NCI-H460 (cell line): ENCODE results near the gene FEV. TPM values are rescaled to one million over a fixed set of nuclear protein-coding genes. Genes with fewer than 3 reads are reported as not detected.
"Not testable (repeated sequence)": the region's sequence is repeated elsewhere in the genome, so short reads cannot be mapped to it uniquely, and the experiment has no call there.

ENCODE experiments used
- DNase-seq: peaks from one replicate; pipeline ENCODE4 v3.0.0-alpha.2; 2016; ENCODE audit warnings: low read depth; ENCODE audit errors: extremely low read depth
- small RNA-seq, 2 experiments: library from RNA; depleted of rRNA; stranded (forward); fragments of <200 nt; gene quantifications; one replicate each; pipeline ENCODE3, GENCODE V24; 2014
- total RNA-seq: library from RNA; depleted of rRNA; stranded (reverse); fragments of >200 nt; shearing (Covaris generic); gene quantifications from 2 replicates; pipeline ENCODE4 v1.2.3, GENCODE V29; 2014; rRNA removed

FEV gene
- total RNA-seq, 1 experiment from 2014 or later = not detected

DNA sequence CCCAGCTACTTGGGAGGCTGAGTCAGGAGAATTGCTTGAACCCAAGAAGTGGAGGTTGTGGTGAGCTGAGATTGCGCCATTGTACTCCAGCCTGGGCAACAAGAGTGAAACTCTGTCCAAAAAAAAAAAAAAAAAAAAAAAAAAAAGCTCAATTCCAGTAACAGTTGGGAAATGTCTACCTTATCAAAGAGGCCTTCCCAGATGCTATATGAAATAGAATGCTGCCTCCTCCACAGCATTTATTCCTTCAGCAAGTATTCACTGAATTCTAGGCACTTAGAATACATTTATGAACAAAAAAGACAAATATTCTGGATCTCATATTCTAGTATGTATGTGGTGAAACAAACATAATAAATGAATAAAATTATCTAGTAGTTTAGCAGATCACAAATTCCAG is 38.4 kb downstream of the FEV start:
- DNase-seq = no peak

DNA sequence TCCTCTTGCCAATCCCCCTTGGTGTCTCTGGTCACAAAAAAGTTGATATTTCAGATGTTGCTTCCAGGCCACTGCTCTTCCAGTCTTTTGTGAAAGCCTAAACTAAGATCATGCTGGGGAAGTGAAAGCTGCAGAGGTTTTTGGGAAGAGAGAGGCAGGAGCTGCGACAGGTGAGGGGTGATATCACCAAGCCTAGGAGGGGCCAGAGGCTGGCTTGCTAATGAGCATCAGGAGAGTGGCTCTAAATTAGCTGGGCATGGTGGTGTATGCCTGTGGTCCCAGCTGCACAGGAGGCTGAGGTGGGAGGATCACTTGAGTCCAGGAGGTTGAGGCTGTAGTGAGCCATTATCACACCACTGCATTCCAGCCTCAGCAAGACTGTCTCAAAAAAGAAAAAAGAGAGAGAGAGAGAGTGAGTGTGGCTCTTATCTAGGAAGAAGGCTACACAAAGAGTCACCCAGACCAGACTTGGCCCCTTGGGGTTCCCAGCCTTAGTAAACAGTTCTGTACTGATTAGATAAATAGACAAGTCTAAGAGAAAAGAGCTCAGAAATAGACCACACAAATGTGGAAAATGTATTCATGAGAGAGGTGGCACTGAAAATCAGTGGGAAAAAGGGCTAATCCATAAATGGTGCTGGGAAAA is 40.1 kb downstream of the FEV start:
- no peak for DNase-seq

GRCh38 chr2:218931751-218932150 is 53.2 kb downstream of the FEV start:
- DNase-seq = not testable (repeated sequence)

Small RNA genes lying within 50 kb of the gene (small RNA-seq; reads per million reads assigned to genes)
- 106 to 3,040 reads per million in 2 experiments for gene MIR375

Other genes with a start within 250 kb of the FEV start
- 0.40 TPM in 1 of 2 replicates, not detected in the other for gene CYP27A1, start 203.0 kb downstream of the FEV start, total RNA-seq
- not detected in 2 replicates for gene PRKAG3, start 153.4 kb downstream of the FEV start, total RNA-seq
- gene WNT6, start 125.4 kb downstream of the FEV start, total RNA-seq = not detected in 2 replicates
- gene WNT10A, start 104.3 kb downstream of the FEV start, total RNA-seq = not detected in 2 replicates
- 0.07 TPM in 1 of 2 replicates, not detected in the other for gene CDK5R2, start 25.5 kb downstream of the FEV start, total RNA-seq
- not detected in 2 replicates for gene CRYBA2, start 8.2 kb upstream of the FEV start, total RNA-seq
- gene CFAP65, start 56.3 kb upstream of the FEV start, total RNA-seq = not detected in 2 replicates
- gene IHH, start 75.7 kb upstream of the FEV start, total RNA-seq = not detected in 2 replicates
- 26.1 and 32.7 TPM in 2 replicates for gene NHEJ1, start 175.6 kb upstream of the FEV start, total RNA-seq
- gene SLC23A3, start 184.8 kb upstream of the FEV start, total RNA-seq = 1.4 and 1.7 TPM in 2 replicates
- gene CNPPD1, start 191.7 kb upstream of the FEV start, total RNA-seq = 21.7 and 23.8 TPM in 2 replicates
- gene RETREG2, start 193.1 kb upstream of the FEV start, total RNA-seq = 55.2 and 58.6 TPM in 2 replicates
- gene ZFAND2B, start 221.6 kb upstream of the FEV start, total RNA-seq = 21.5 and 22.1 TPM in 2 replicates
- gene ABCB6, start 233.8 kb upstream of the FEV start, total RNA-seq = 62.5 and 67.7 TPM in 2 replicates
- gene ATG9A, start 244.5 kb upstream of the FEV start, total RNA-seq = 44.2 and 44.9 TPM in 2 replicates
- 38.8 and 48.0 TPM in 2 replicates for gene ANKZF1, start 244.6 kb upstream of the FEV start, total RNA-seq